ENCODE measurements around the gene ZDHHC14.

ZDHHC14 gene

GRCh38 chr6:157667211-157668008, 286.4 kb downstream of the ZDHHC14 start:
- peak; percentile 89 for DNase-seq (ENCODE audit: low read depth)
- peak; percentile 90 for TF ChIP-seq CTCF (IDR thresholded peaks at IDR 0.05; ENCODE audit: control insufficient read depth, insufficient read depth, low read depth, low read length, missing control alignments)

GRCh38 chr6:157668009-157668401, 287.0 kb downstream of the ZDHHC14 start:
- DNase-seq (ENCODE audit: low read depth) = no peak
- TF ChIP-seq CTCF (IDR thresholded peaks at IDR 0.05; ENCODE audit: control insufficient read depth, insufficient read depth, low read depth, low read length, missing control alignments) = peak; percentile 0
- no peak overlapping the region for H3K4me3 ChIP-seq (ENCODE audit: control insufficient read depth, low read depth, low read length)

More at GRCh38 chr6:157667211-157668008, 286.4 kb downstream of the ZDHHC14 start:
- no peak overlapping the region for H3K4me3 ChIP-seq (ENCODE audit: control insufficient read depth, low read depth, low read length)

GRCh38 chr6:157668713-157669112, 287.7 kb downstream of the ZDHHC14 start:
- H3K4me3 ChIP-seq (ENCODE audit: control insufficient read depth, low read depth, low read length) = no peak overlapping the region
- DNase-seq (ENCODE audit: low read depth) = no peak
- no peak for TF ChIP-seq CTCF (IDR thresholded peaks at IDR 0.05; ENCODE audit: control insufficient read depth, insufficient read depth, low read depth, low read length, missing control alignments)

GRCh38 chr6:157669323-157669722, 288.3 kb downstream of the ZDHHC14 start:
- no peak for DNase-seq (ENCODE audit: low read depth)
- no peak for TF ChIP-seq CTCF (IDR thresholded peaks at IDR 0.05; ENCODE audit: control insufficient read depth, insufficient read depth, low read depth, low read length, missing control alignments)
- H3K4me3 ChIP-seq (ENCODE audit: control insufficient read depth, low read depth, low read length) = no peak overlapping the region

- DNase-seq (ENCODE audit: low read depth) = peak; percentile 66
- peak; percentile 18 for TF ChIP-seq CTCF (IDR thresholded peaks at IDR 0.05; ENCODE audit: control insufficient read depth, insufficient read depth, low read depth, low read length, missing control alignments)
- H3K4me3 ChIP-seq (ENCODE audit: control insufficient read depth, low read depth, low read length) = no peak overlapping the region
Measured at GRCh38 chr6:157669747-157670216, 288.8 kb downstream of the ZDHHC14 start.

GRCh38 chr6:157670466-157671186, 289.6 kb downstream of the ZDHHC14 start:
- no peak for TF ChIP-seq CTCF (IDR thresholded peaks at IDR 0.05; ENCODE audit: control insufficient read depth, insufficient read depth, low read depth, low read length, missing control alignments)
- no peak for DNase-seq (ENCODE audit: low read depth)
- no peak overlapping the region for H3K4me3 ChIP-seq (ENCODE audit: control insufficient read depth, low read depth, low read length)
